Osteoblast (primary cell): Measurements from ENCODE around the gene ANKRD26. TPM values are rescaled to one million over a fixed set of nuclear protein-coding genes. Genes with fewer than 3 reads are reported as not detected.

ENCODE experiments used
- DNase-seq: peaks from one replicate; pipeline ENCODE4 v3.0.0; 2011; ENCODE audit warnings: low spot score, mixed read lengths; ENCODE audit not compliant: insufficient read length; ENCODE audit errors: missing footprints
- H2AFZ ChIP-seq: 2 replicates; pipeline ENCODE4 v1.6.0; 2011; ENCODE audit warnings: mild to moderate bottlenecking, low read length
- H3K27ac ChIP-seq: 2 replicates; pipeline ENCODE4 v1.5.1; 2011; ENCODE audit warnings: mild to moderate bottlenecking, low read depth, low read length, moderate library complexity
- H3K27me3 ChIP-seq: 2 replicates; pipeline ENCODE4 v1.6.0; 2012; ENCODE audit warnings: mild to moderate bottlenecking, control low read depth, inconsistent platforms, low read length, moderate library complexity; ENCODE audit not compliant: insufficient read depth
- H3K36me3 ChIP-seq: 2 replicates; pipeline ENCODE4 v1.5.1; 2011; ENCODE audit warnings: mild to moderate bottlenecking, low read length, control low read depth, moderate library complexity; ENCODE audit not compliant: insufficient read depth
- H3K4me1 ChIP-seq: 2 replicates; pipeline ENCODE4 v1.5.1; 2011; ENCODE audit warnings: mild to moderate bottlenecking, low read length, control low read depth, moderate library complexity; ENCODE audit not compliant: insufficient read depth
- H3K4me2 ChIP-seq: 2 replicates; pipeline ENCODE4 v1.6.0; 2011; ENCODE audit warnings: mild to moderate bottlenecking, low read length; ENCODE audit not compliant: insufficient read depth
- H3K4me3 ChIP-seq: fragments of 200-600 bp; sonication (generic); 3 replicates; pipeline ENCODE4 v1.5.1; 2012; ENCODE audit warnings: mild to moderate bottlenecking, low read length, inconsistent platforms; ENCODE audit not compliant: insufficient read depth
- H3K79me2 ChIP-seq: 2 replicates; pipeline ENCODE4 v1.6.0; 2012; ENCODE audit warnings: mild to moderate bottlenecking, low read length, control low read depth, inconsistent platforms; ENCODE audit not compliant: insufficient read depth
- H3K9me3 ChIP-seq: 2 replicates; pipeline ENCODE4 v1.5.1; 2011; ENCODE audit warnings: low read depth, low read length, control low read depth
- H4K20me1 ChIP-seq: 2 replicates; pipeline ENCODE4 v1.6.0; 2012; ENCODE audit warnings: mild to moderate bottlenecking, low read length, control low read depth; ENCODE audit not compliant: insufficient read depth
- CTCF ChIP-seq: IDR thresholded peaks from 2 replicates; pipeline ENCODE4 v1.5.1; 2011; ENCODE audit warnings: mild to moderate bottlenecking, low read depth, low read length, moderate library complexity; ENCODE audit errors: extremely low read depth
- total RNA-seq: library from RNA; depleted of rRNA; stranded (reverse); fragments of >200 nt; gene quantifications from 2 replicates; pipeline ENCODE4 v1.2.3, GENCODE V29; 2012

ANKRD26 gene
- total RNA-seq, 1 donor: 10.9 TPM

GRCh38 chr10:27100813-27101347 lies 586 bp upstream of the ANKRD26 start:
- H3K36me3 ChIP-seq: no peaks in the 10 kb centered on the region
- peak; percentile 56 for DNase-seq
- no peaks in the 10 kb centered on the region for H3K9me3 ChIP-seq
- H4K20me1 ChIP-seq: no peaks in the 10 kb centered on the region
- H3K4me2 ChIP-seq: peak overlapping the region; percentile 99
- H3K27me3 ChIP-seq: no peaks in the 10 kb centered on the region
- no peak for TF ChIP-seq CTCF
- H3K4me3 ChIP-seq: peak overlapping the region; percentile 87
- peaks cover 12% of the 10 kb centered on the region for H3K79me2 ChIP-seq
- peaks cover 10% of the 10 kb centered on the region for H3K4me1 ChIP-seq
- H2AFZ ChIP-seq: peak overlapping the region; percentile 85
- peak overlapping the region; percentile 81 for H3K27ac ChIP-seq

GRCh38 chr10:27099448-27099847 lies 846 bp downstream of the ANKRD26 start:
- peak overlapping the region; percentile 81 for H3K27ac ChIP-seq

GRCh38 chr10:27088119-27089044 lies 11.9 kb downstream of the ANKRD26 start:
- no peak for DNase-seq
- Histone ChIP-seq H3K4me1 (no peaks in the 10 kb centered on the region), H3K36me3 (peaks cover 19% of the 10 kb centered on the region), H3K4me3 (no peak overlapping the region), H3K27ac (no peak overlapping the region), H3K27me3 (no peaks in the 10 kb centered on the region), H2AFZ (no peak overlapping the region), H3K9me3 (no peaks in the 10 kb centered on the region), H3K79me2 (no peaks in the 10 kb centered on the region), H3K4me2 (no peak overlapping the region), H4K20me1 (no peaks in the 10 kb centered on the region)
- TF ChIP-seq CTCF: no peak

More at GRCh38 chr10:27099448-27099847, 846 bp downstream of the ANKRD26 start:
- H3K9me3 ChIP-seq: no peaks in the 10 kb centered on the region
- peaks cover 3% of the 10 kb centered on the region for H3K36me3 ChIP-seq
- H4K20me1 ChIP-seq: no peaks in the 10 kb centered on the region
- H3K79me2 ChIP-seq: peaks cover 15% of the 10 kb centered on the region
- peaks cover 10% of the 10 kb centered on the region for H3K4me1 ChIP-seq
- DNase-seq: no peak
- H3K4me2 ChIP-seq: peak overlapping the region; percentile 99
- peak overlapping the region; percentile 85 for H2AFZ ChIP-seq
- H3K27me3 ChIP-seq: no peaks in the 10 kb centered on the region
- peak overlapping the region; percentile 87 for H3K4me3 ChIP-seq
- no peak for TF ChIP-seq CTCF
